Left lung (tissue), 10 donors: ENCODE measurements around the gene PATE3. TPM values are rescaled to one million over a fixed set of nuclear protein-coding genes. Genes with fewer than 3 reads are reported as not detected.

Experiments
- ATAC-seq: fragments of 200-7000 bp; cut with Tn5 transposase; one replicate; pipeline ENCODE4 v1.9.1; 2020; ENCODE audit warnings: moderate library complexity
- DNase-seq, 4 donors: peaks; one replicate each; pipeline ENCODE4 v3.0.0-alpha.2; 2013 to 2020
- H3K27ac ChIP-seq, 2 donors: fragments of 200-600 bp; sonication (generic) in 1 of 2; one replicate each; pipeline versions ENCODE4 v1.5.0 to v1.8.0; 2020 to 2021
- H3K27me3 ChIP-seq, 2 donors: fragments of 200-600 bp; sonication (generic) in 1 of 2; one replicate each; pipeline versions ENCODE4 v1.5.0 to v1.8.0; 2020 to 2021
- H3K36me3 ChIP-seq, 2 donors: fragments of 200-600 bp; sonication (generic) in 1 of 2; one replicate each; pipeline versions ENCODE4 v1.5.0 to v1.8.0; 2020 to 2021
- H3K4me1 ChIP-seq, 2 donors: fragments of 200-600 bp; one replicate each; pipeline ENCODE4 v1.8.0; 2021
- H3K4me3 ChIP-seq, 2 donors: fragments of 200-600 bp; sonication (generic) in 1 of 2; one replicate each; pipeline versions ENCODE4 v1.5.0 to v1.8.0; 2020 to 2021; ENCODE audit warnings: mild to moderate bottlenecking in 1 of 2
- H3K9me3 ChIP-seq, 2 donors: fragments of 200-600 bp; sonication (generic) in 1 of 2; one replicate each; pipeline versions ENCODE4 v1.5.0 to v1.8.0; 2020 to 2021
- CTCF ChIP-seq, 2 donors: fragments of 200-600 bp; sonication (generic) in 1 of 2; IDR thresholded peaks; one replicate each; pipeline versions ENCODE4 v1.5.0 to v1.8.0; 2021; ENCODE audit warnings: antibody characterized with exemption in 2 of 2
- intact Hi-C, 2 donors: fragments of 100-400 bp; cut with DNase I; formaldehyde crosslinking; loops; one replicate each; pipeline versions ENCODE4 v1.11.2 to v1.14.2; 2022
- polyA plus RNA-seq, 6 donors: library from polyadenylated mRNA; unstranded; fragments of 120-200 nt; gene quantifications; one replicate each; pipeline ENCODE4 v1.2.1, GENCODE V29; 2013; ENCODE audit not compliant: insufficient read length in 6 of 6
- total RNA-seq, 2 donors: library from RNA; stranded (reverse); fragmentation: NEBNext Ultra II Directional; extraction: Animal tissue kit (Norgen Biotek cat#: 25700); gene quantifications; one replicate each; pipeline ENCODE4 v1.2.1, GENCODE V29; 2021
- donor health status: DM: no; HTN: yes; CAD: no.
- donor health status: DM: no; HTN: no; CAD: no.

Gene PATE3
- total and polyA plus RNA-seq, 8 donors = not detected

GRCh38 chr11:125784678-125785077 lies 3.2 kb upstream of the PATE3 start:
- Histone ChIP-seq H3K9me3 (no peaks in the 10 kb centered on the region), H3K27me3 (no peaks in the 10 kb centered on the region), H3K4me3 (no peak overlapping the region), H3K36me3 (no peaks in the 10 kb centered on the region), H3K27ac (no peak overlapping the region), H3K4me1 (no peaks in the 10 kb centered on the region)
- ATAC-seq = no peak
- no peak for DNase-seq
- intact Hi-C loops = no loop called here
- TF ChIP-seq CTCF (IDR thresholded peaks at IDR 0.05) = no peak

GRCh38 chr11:125790825-125791224 lies 2.9 kb downstream of the PATE3 start:
- H3K27me3 ChIP-seq = no peaks in the 10 kb centered on the region
- intact Hi-C loops = no loop called here
- ATAC-seq (no peak), DNase-seq (no peak)
- H3K36me3 ChIP-seq = no peaks in the 10 kb centered on the region
- H3K27ac ChIP-seq = no peak overlapping the region
- peaks cover 0 to 31% of the 10 kb centered on the region in 2 donors for H3K9me3 ChIP-seq
- no peak for TF ChIP-seq CTCF (IDR thresholded peaks at IDR 0.05)
- H3K4me3 ChIP-seq = no peak overlapping the region
- H3K4me1 ChIP-seq = no peaks in the 10 kb centered on the region

DNA sequence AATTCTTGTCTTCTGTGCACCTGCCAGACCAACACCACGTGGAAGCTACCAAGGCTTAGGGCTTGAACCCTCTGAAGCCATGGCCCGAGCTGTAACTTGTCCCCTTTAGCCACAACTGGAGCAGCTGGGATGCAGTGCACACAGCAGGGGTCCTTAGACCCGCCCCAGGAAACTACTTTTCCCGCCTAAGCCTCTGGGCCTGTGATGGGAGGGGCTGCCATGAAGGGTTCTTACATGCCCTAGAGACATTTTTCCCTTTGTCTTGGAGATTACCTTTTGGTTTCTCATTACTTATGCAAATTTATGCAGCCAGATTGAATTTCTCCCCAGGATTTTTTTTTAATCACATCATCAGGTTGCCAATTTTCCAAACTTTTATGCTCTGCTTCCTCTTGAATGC lies 9.7 kb downstream of the PATE3 start:
- DNase-seq = no peak
- no peak for ATAC-seq
- no peak overlapping the region for H3K27ac ChIP-seq
- no peak for TF ChIP-seq CTCF (IDR thresholded peaks at IDR 0.05)
- no peaks in the 10 kb centered on the region for H3K4me1 ChIP-seq
- no peaks in the 10 kb centered on the region for H3K27me3 ChIP-seq
- intact Hi-C loops = no loop called here
- no peaks in the 10 kb centered on the region for H3K36me3 ChIP-seq
- H3K4me3 ChIP-seq = no peak overlapping the region
- H3K9me3 ChIP-seq = peaks cover 0 to 84% of the 10 kb centered on the region in 2 donors

- Histone ChIP-seq H3K4me1 (no peaks in the 10 kb centered on the region), H3K27me3 (no peaks in the 10 kb centered on the region), H3K27ac (no peak overlapping the region), H3K4me3 (no peak overlapping the region), H3K9me3 (peaks cover 0 to 71% of the 10 kb centered on the region in 2 donors), H3K36me3 (no peaks in the 10 kb centered on the region)
- ATAC-seq (no peak), DNase-seq (no peak)
- intact Hi-C loops = no loop called here
- TF ChIP-seq CTCF (IDR thresholded peaks at IDR 0.05) = no peak
These were observed 11.9 kb downstream of the PATE3 start for GRCh38 chr11:125799808-125800207.

DNA sequence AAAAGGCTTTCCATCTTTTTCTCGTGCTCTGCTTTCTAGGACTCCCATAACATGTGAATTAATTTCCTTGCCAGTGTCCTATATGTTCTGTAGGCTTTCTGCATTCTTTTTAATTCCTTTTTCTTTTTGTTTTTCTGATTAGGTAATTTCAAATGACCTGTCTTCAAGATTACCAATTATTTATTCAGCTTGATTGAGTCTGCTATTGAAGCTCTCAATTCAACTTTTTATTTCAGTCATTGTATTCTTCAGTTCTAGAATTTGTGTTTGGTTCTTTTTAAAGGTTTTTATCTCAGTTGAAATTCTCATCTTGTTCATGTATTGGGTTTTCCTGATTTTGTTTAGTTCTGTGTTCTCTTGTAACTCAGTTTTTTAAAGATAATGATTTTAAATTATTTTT lies 14.5 kb downstream of the PATE3 start:
- Histone ChIP-seq H3K27ac (no peak overlapping the region), H3K4me3 (no peak overlapping the region), H3K36me3 (no peaks in the 10 kb centered on the region), H3K9me3 (peaks cover 0 to 51% of the 10 kb centered on the region in 2 donors), H3K27me3 (no peaks in the 10 kb centered on the region), H3K4me1 (no peaks in the 10 kb centered on the region)
- DNase-seq (no peak), ATAC-seq (no peak)
- TF ChIP-seq CTCF (IDR thresholded peaks at IDR 0.05) = no peak
- intact Hi-C loops = no loop called here
